HEK293 (cell line): ENCODE data around the gene USP5.
A peak's percentile ranks its signal among the peaks of the same experiment; 100 is the strongest.

Experiments used
- KLF16 ChIP-seq: fragments of 450-650 bp; formaldehyde crosslinking; IDR thresholded peaks from 2 replicates; pipeline ENCODE4 v1.5.1; 2017; ENCODE audit warnings: missing biosample characterization, missing genetic modification characterization
- ZNF768 ChIP-seq: fragments of 450-650 bp; formaldehyde crosslinking; IDR thresholded peaks from 2 replicates; pipeline ENCODE4 v1.5.1; 2018; ENCODE audit warnings: missing biosample characterization, mild to moderate bottlenecking, missing genetic modification characterization
- TF ChIP-seq, protein P1 (sequence below): fragments of 450-650 bp; formaldehyde crosslinking; IDR thresholded peaks from 2 replicates; pipeline ENCODE4 v1.5.1; 2016; ENCODE audit warnings: missing biosample characterization, missing genetic modification characterization
- TF ChIP-seq, protein P2 (sequence below): fragments of 450-650 bp; formaldehyde crosslinking; IDR thresholded peaks from 2 replicates; pipeline ENCODE4 v1.5.1; 2016; ENCODE audit warnings: missing biosample characterization, missing genetic modification characterization
- TF ChIP-seq, protein P3 (sequence below): fragments of 450-650 bp; formaldehyde crosslinking; IDR thresholded peaks from 2 replicates; pipeline ENCODE4 v1.5.1; 2016; ENCODE audit warnings: missing biosample characterization, missing genetic modification characterization, borderline replicate concordance
- TF ChIP-seq, protein P4 (sequence below): fragments of 450-650 bp; formaldehyde crosslinking; IDR thresholded peaks from 2 replicates; pipeline ENCODE4 v1.5.1; 2016; ENCODE audit warnings: missing biosample characterization, missing genetic modification characterization, low read depth

DNA sequence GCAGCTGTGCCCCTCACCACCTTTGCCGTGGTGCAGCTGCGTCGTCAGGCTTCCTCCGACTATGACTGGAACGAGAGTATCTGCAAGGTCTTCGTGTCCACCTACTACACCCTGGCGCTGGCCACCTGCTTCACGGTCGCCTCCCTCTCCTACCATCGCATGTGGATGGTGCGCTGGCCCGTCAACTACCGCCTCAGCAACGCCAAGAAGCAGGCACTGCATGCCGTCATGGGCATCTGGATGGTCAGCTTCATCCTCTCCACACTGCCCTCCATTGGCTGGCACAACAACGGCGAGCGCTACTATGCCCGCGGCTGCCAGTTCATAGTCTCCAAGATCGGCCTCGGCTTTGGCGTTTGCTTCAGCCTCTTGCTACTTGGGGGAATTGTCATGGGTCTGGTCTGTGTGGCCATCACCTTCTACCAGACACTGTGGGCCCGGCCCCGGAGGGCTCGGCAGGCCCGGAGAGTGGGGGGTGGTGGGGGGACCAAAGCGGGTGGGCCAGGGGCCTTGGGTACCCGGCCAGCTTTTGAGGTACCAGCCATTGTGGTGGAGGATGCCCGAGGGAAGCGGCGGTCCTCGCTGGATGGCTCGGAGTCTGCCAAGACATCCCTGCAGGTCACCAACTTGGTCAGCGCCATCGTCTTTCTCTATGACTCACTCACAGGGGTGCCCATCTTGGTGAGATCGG, 27.7 kb upstream of the USP5 start:
- TF ChIP-seq, protein P1, sequence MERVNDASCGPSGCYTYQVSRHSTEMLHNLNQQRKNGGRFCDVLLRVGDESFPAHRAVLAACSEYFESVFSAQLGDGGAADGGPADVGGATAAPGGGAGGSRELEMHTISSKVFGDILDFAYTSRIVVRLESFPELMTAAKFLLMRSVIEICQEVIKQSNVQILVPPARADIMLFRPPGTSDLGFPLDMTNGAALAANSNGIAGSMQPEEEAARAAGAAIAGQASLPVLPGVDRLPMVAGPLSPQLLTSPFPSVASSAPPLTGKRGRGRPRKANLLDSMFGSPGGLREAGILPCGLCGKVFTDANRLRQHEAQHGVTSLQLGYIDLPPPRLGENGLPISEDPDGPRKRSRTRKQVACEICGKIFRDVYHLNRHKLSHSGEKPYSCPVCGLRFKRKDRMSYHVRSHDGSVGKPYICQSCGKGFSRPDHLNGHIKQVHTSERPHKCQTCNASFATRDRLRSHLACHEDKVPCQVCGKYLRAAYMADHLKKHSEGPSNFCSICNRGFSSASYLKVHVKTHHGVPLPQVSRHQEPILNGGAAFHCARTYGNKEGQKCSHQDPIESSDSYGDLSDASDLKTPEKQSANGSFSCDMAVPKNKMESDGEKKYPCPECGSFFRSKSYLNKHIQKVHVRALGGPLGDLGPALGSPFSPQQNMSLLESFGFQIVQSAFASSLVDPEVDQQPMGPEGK = no peak
- TF ChIP-seq, protein P2, sequence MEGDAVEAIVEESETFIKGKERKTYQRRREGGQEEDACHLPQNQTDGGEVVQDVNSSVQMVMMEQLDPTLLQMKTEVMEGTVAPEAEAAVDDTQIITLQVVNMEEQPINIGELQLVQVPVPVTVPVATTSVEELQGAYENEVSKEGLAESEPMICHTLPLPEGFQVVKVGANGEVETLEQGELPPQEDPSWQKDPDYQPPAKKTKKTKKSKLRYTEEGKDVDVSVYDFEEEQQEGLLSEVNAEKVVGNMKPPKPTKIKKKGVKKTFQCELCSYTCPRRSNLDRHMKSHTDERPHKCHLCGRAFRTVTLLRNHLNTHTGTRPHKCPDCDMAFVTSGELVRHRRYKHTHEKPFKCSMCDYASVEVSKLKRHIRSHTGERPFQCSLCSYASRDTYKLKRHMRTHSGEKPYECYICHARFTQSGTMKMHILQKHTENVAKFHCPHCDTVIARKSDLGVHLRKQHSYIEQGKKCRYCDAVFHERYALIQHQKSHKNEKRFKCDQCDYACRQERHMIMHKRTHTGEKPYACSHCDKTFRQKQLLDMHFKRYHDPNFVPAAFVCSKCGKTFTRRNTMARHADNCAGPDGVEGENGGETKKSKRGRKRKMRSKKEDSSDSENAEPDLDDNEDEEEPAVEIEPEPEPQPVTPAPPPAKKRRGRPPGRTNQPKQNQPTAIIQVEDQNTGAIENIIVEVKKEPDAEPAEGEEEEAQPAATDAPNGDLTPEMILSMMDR (tag by site-specific recombination) = 0 out of 2 replicates have a peak, but pooled peaks have one; percentile 22
- TF ChIP-seq, protein P3, sequence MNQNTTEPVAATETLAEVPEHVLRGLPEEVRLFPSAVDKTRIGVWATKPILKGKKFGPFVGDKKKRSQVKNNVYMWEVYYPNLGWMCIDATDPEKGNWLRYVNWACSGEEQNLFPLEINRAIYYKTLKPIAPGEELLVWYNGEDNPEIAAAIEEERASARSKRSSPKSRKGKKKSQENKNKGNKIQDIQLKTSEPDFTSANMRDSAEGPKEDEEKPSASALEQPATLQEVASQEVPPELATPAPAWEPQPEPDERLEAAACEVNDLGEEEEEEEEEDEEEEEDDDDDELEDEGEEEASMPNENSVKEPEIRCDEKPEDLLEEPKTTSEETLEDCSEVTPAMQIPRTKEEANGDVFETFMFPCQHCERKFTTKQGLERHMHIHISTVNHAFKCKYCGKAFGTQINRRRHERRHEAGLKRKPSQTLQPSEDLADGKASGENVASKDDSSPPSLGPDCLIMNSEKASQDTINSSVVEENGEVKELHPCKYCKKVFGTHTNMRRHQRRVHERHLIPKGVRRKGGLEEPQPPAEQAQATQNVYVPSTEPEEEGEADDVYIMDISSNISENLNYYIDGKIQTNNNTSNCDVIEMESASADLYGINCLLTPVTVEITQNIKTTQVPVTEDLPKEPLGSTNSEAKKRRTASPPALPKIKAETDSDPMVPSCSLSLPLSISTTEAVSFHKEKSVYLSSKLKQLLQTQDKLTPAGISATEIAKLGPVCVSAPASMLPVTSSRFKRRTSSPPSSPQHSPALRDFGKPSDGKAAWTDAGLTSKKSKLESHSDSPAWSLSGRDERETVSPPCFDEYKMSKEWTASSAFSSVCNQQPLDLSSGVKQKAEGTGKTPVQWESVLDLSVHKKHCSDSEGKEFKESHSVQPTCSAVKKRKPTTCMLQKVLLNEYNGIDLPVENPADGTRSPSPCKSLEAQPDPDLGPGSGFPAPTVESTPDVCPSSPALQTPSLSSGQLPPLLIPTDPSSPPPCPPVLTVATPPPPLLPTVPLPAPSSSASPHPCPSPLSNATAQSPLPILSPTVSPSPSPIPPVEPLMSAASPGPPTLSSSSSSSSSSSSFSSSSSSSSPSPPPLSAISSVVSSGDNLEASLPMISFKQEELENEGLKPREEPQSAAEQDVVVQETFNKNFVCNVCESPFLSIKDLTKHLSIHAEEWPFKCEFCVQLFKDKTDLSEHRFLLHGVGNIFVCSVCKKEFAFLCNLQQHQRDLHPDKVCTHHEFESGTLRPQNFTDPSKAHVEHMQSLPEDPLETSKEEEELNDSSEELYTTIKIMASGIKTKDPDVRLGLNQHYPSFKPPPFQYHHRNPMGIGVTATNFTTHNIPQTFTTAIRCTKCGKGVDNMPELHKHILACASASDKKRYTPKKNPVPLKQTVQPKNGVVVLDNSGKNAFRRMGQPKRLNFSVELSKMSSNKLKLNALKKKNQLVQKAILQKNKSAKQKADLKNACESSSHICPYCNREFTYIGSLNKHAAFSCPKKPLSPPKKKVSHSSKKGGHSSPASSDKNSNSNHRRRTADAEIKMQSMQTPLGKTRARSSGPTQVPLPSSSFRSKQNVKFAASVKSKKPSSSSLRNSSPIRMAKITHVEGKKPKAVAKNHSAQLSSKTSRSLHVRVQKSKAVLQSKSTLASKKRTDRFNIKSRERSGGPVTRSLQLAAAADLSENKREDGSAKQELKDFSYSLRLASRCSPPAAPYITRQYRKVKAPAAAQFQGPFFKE (tag by site-specific recombination) = no peak
- no peak for TF ChIP-seq KLF16 (tag by site-specific recombination)
- TF ChIP-seq, protein P4, sequence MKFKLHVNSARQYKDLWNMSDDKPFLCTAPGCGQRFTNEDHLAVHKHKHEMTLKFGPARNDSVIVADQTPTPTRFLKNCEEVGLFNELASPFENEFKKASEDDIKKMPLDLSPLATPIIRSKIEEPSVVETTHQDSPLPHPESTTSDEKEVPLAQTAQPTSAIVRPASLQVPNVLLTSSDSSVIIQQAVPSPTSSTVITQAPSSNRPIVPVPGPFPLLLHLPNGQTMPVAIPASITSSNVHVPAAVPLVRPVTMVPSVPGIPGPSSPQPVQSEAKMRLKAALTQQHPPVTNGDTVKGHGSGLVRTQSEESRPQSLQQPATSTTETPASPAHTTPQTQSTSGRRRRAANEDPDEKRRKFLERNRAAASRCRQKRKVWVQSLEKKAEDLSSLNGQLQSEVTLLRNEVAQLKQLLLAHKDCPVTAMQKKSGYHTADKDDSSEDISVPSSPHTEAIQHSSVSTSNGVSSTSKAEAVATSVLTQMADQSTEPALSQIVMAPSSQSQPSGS = no peak
- TF ChIP-seq ZNF768 (tag by site-specific recombination) = no peak
